Smooth muscle cell (in vitro differentiated cells): Measurements from ENCODE around the gene LINGO1. TPM values are rescaled to one million over a fixed set of nuclear protein-coding genes. Genes with fewer than 3 reads are reported as not detected.

Experiments
- DNase-seq: peaks from one replicate; lab custom pipeline; 2025; ENCODE audit not compliant: unreplicated experiment; lab: John Stamatoyannopoulos, UW
- H2AFZ ChIP-seq: fragments of 200-600 bp; sonication (generic); 2 replicates; pipeline ENCODE4 v1.6.0; 2016; ENCODE audit warnings: antibody characterized with exemption, low read depth, mild to moderate bottlenecking
- H3F3A ChIP-seq: fragments of 200-600 bp; sonication (generic); 2 replicates; pipeline ENCODE4 v1.6.0; 2017; ENCODE audit warnings: antibody characterized with exemption, low read depth
- H3K27ac ChIP-seq: fragments of 200-600 bp; sonication (generic); 2 replicates; pipeline ENCODE4 v1.5.1; 2016; ENCODE audit warnings: low read depth, mild to moderate bottlenecking
- H3K27me3 ChIP-seq: fragments of 200-600 bp; sonication (generic); 2 replicates; pipeline ENCODE4 v1.6.1; 2016; ENCODE audit warnings: low read depth, mild to moderate bottlenecking
- H3K36me3 ChIP-seq: fragments of 200-600 bp; sonication (generic); 2 replicates; pipeline ENCODE4 v1.5.1; 2016; ENCODE audit warnings: low read depth
- H3K4me1 ChIP-seq: fragments of 200-600 bp; sonication (generic); 2 replicates; pipeline ENCODE4 v1.5.1; 2016; ENCODE audit warnings: low read depth
- H3K4me2 ChIP-seq: fragments of 200-600 bp; sonication (generic); 2 replicates; pipeline ENCODE4 v1.6.0; 2016; ENCODE audit warnings: mild to moderate bottlenecking
- H3K4me3 ChIP-seq: fragments of 200-600 bp; sonication (generic); 2 replicates; pipeline ENCODE4 v1.5.1; 2016; ENCODE audit warnings: mild to moderate bottlenecking
- H3K79me2 ChIP-seq: fragments of 200-600 bp; sonication (generic); 2 replicates; pipeline ENCODE4 v1.6.0; 2016; ENCODE audit warnings: low read depth, mild to moderate bottlenecking
- H3K9ac ChIP-seq: fragments of 200-600 bp; sonication (generic); 2 replicates; pipeline ENCODE4 v1.6.0; 2016; ENCODE audit warnings: low read depth
- H3K9me3 ChIP-seq: fragments of 200-600 bp; sonication (generic); replicated peaks from 2 replicates; pipeline ENCODE4 v1.5.1; 2016; ENCODE audit warnings: low read depth
- H4K20me1 ChIP-seq: fragments of 200-600 bp; sonication (generic); 2 replicates; pipeline ENCODE4 v1.6.0; 2016; ENCODE audit warnings: low read depth
- WGBS: methylation state at CpG from one replicate; pipeline ENCODE4 v1.1.7; 2016; ENCODE audit warnings: low lambda C conversion rate; 5-methylcytosine and 5-hydroxymethylcytosine counted together
- polyA plus RNA-seq: library from polyadenylated mRNA; unstranded; fragments of >200 nt; fragmentation: Nextera tagmentation; extraction: Ambion mirVana; gene quantifications from 2 replicates; pipeline ENCODE4 v1.2.1, GENCODE V29; 2016
- total RNA-seq: library from RNA; depleted of rRNA; stranded (reverse); fragments of >200 nt; gene quantifications from 2 replicates; pipeline ENCODE4 v1.2.3, GENCODE V29; 2014
- TF ChIP-seq, protein P1 (sequence below): fragments of 200-600 bp; sonication (generic); IDR thresholded peaks from 2 replicates; pipeline ENCODE4 v1.5.1; 2017; ENCODE audit warnings: borderline replicate concordance, mild to moderate bottlenecking, antibody characterized with exemption; ENCODE audit not compliant: insufficient read depth, poor library complexity, severe bottlenecking

LINGO1 gene
- total and polyA plus RNA-seq, 2 experiments from 2014 or later: 3.5 to 13.4 TPM

DNA sequence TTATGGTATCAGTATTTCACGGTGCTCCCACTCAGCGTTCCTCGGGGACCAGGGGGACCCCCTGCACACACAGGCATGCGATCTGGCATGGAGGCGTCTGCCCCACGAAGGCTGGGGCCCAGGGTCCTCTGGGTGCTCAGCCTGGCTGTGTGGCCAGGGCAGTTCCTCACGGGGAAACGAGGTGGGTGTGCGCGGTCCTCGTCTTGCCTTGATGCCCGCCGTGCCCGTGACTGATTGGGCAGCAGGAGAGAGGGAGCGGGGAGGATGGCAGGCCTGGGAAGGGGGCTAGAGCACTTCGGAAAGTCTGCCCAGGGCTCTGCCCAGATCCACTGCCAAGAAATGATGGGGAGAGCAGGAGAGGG, 10.9 kb downstream of the LINGO1 start:
- no peak overlapping the region for H3K27ac ChIP-seq
- H3K36me3 ChIP-seq: no peaks in the 10 kb centered on the region
- H3K9me3 ChIP-seq: no peaks in the 10 kb centered on the region
- no peak overlapping the region for H2AFZ ChIP-seq
- WGBS: 90% methylated on average over 16 of the region's 16 CpGs
- peaks cover 27% of the 10 kb centered on the region for H3K4me1 ChIP-seq
- no peaks in the 10 kb centered on the region for H3F3A ChIP-seq
- TF ChIP-seq, protein P1, sequence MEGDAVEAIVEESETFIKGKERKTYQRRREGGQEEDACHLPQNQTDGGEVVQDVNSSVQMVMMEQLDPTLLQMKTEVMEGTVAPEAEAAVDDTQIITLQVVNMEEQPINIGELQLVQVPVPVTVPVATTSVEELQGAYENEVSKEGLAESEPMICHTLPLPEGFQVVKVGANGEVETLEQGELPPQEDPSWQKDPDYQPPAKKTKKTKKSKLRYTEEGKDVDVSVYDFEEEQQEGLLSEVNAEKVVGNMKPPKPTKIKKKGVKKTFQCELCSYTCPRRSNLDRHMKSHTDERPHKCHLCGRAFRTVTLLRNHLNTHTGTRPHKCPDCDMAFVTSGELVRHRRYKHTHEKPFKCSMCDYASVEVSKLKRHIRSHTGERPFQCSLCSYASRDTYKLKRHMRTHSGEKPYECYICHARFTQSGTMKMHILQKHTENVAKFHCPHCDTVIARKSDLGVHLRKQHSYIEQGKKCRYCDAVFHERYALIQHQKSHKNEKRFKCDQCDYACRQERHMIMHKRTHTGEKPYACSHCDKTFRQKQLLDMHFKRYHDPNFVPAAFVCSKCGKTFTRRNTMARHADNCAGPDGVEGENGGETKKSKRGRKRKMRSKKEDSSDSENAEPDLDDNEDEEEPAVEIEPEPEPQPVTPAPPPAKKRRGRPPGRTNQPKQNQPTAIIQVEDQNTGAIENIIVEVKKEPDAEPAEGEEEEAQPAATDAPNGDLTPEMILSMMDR: no peak
- peak overlapping the region; percentile 14 for H3K4me2 ChIP-seq
- no peaks in the 10 kb centered on the region for H3K79me2 ChIP-seq
- no peak overlapping the region for H3K9ac ChIP-seq
- DNase-seq: no peak
- no peaks in the 10 kb centered on the region for H4K20me1 ChIP-seq
- H3K27me3 ChIP-seq: no peaks in the 10 kb centered on the region
- H3K4me3 ChIP-seq: no peak overlapping the region

DNA sequence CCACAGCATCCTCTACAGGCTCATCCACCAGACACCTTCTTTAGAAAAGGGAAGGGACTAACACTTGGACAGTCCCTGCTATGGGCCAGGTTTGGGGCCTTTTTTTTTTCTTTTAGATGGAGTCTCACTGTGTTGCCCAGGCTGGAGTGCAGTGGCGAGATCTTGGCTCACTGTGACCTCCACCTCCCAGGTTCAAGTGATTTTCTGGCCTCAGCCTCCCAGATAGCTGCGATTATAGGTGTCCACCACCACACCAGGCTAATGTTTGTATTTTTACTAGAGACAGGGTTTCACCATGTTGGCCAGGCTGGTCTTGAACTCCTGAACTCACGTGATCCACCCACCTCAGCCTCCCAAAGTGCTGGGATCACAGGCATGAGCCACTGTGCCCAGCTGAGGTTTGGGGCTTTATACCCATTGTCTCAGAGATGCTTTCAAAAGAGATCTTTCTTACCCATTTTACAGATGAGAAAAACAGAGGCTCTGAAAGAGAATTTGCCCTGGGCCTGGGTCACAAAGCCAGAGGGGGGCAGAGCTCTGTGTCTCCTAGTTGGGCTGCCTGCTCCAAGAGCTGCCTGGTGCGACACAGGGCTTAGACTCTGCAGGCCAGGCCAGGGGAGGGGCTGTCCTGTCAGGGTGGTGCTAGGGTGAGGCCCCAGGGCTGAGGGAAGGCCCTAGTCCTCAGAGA, 11.6 kb downstream of the LINGO1 start:
- no peaks in the 10 kb centered on the region for H3K27me3 ChIP-seq

DNA sequence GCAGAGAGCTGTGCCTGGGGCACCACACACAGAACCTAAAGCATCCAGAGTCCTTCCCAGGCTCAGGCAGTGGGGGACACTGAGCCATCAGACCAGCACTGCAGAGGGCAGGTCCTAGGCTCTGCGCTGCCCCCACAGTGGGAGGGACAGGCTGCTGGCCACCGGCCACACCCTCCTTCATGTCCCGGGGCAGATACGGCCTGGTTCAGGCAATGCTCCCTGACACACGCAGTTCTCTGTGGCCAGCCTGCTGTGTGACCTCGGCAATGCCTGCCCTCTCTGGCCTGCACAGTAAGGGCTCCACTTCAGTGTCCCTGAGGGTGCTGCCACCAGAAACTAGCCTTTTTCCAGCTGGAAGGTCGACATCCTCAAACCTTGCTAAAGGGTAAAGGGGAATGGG, 12.4 kb downstream of the LINGO1 start:
- H3K9me3 ChIP-seq: no peaks in the 10 kb centered on the region
- H3K27ac ChIP-seq: no peak overlapping the region
- H3K4me3 ChIP-seq: no peak overlapping the region
- H3K36me3 ChIP-seq: no peaks in the 10 kb centered on the region
- H3K27me3 ChIP-seq: no peaks in the 10 kb centered on the region
- no peaks in the 10 kb centered on the region for H3F3A ChIP-seq
- H3K4me1 ChIP-seq: peaks cover 27% of the 10 kb centered on the region
- no peak overlapping the region for H3K4me2 ChIP-seq
- DNase-seq: no peak
- WGBS: 61% methylated on average over 7 of the region's 7 CpGs
- H2AFZ ChIP-seq: no peak overlapping the region
- TF ChIP-seq, protein P1: no peak
- H4K20me1 ChIP-seq: no peaks in the 10 kb centered on the region
- no peaks in the 10 kb centered on the region for H3K79me2 ChIP-seq
- no peak overlapping the region for H3K9ac ChIP-seq

More for the DNA sequence above, 11.6 kb downstream of the LINGO1 start:
- Histone ChIP-seq H3F3A (no peaks in the 10 kb centered on the region), H3K4me3 (no peak overlapping the region), H3K4me2 (no peak overlapping the region), H3K36me3 (no peaks in the 10 kb centered on the region), H3K4me1 (peaks cover 27% of the 10 kb centered on the region), H3K27ac (no peak overlapping the region), H4K20me1 (no peaks in the 10 kb centered on the region), H3K9ac (no peak overlapping the region), H3K79me2 (no peaks in the 10 kb centered on the region), H2AFZ (no peak overlapping the region), H3K9me3 (no peaks in the 10 kb centered on the region)
- 88% methylated on average over 4 of the region's 4 CpGs for WGBS
- TF ChIP-seq, protein P1: no peak
- DNase-seq: no peak

DNA sequence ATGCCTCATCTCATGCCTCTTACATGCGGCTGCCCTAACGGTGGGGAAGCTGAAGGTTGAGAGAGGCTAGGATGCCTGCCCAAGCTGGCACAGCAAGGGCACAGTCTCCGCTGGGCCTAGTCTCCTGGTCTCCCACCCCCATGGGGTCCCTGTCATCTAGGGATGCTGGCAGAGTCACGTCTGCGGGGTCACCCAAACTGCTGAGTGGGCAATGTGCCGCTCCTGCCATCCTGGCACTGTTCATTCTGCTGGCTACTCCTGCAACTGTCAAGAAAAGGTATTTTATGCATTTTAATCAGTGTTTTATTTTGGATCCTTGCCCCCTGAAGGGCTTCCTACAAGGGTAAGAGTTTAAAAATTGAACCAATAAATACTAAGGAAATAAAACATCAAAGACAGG, 12.8 kb downstream of the LINGO1 start:
- Histone ChIP-seq H3K79me2 (no peaks in the 10 kb centered on the region), H3K4me1 (peaks cover 24% of the 10 kb centered on the region), H3K27me3 (no peaks in the 10 kb centered on the region), H3K27ac (no peak overlapping the region), H3F3A (no peaks in the 10 kb centered on the region), H3K9me3 (no peaks in the 10 kb centered on the region), H3K4me3 (no peak overlapping the region), H3K36me3 (no peaks in the 10 kb centered on the region), H2AFZ (no peak overlapping the region), H4K20me1 (no peaks in the 10 kb centered on the region), H3K9ac (no peak overlapping the region), H3K4me2 (no peak overlapping the region)
- TF ChIP-seq, protein P1: no peak
- WGBS: 81% methylated on average over 6 of the region's 6 CpGs
- DNase-seq: no peak
